SK-N-SH treated with all-trans-retinoic acid at 6 μM for 48 hours (cell line): ENCODE measurements around the gene SLK.

ENCODE experiments used
- ATAC-seq: fragments of 200-7000 bp; cut with Tn5 transposase; 3 replicates; pipeline ENCODE4 v1.9.1; 2020; ENCODE audit warnings: mild to moderate bottlenecking, moderate library complexity
- BACH2 ChIP-seq: fragments of 250-450 bp; sonication (Bioruptor Pico); IDR thresholded peaks from 2 replicates; pipeline ENCODE4 v1.9.0; 2021; ENCODE audit warnings: mild to moderate bottlenecking, borderline replicate concordance
- CSDC2 ChIP-seq: fragments of 250-450 bp; sonication (Bioruptor Pico); IDR thresholded peaks from 2 replicates; pipeline ENCODE4 v1.5.0; 2020; ENCODE audit warnings: mild to moderate bottlenecking, moderate library complexity
- GLIS3 ChIP-seq: fragments of 250-450 bp; sonication (Bioruptor Pico); IDR thresholded peaks from 2 replicates; pipeline ENCODE4 v1.5.0; 2020; ENCODE audit warnings: mild to moderate bottlenecking, moderate library complexity
- ISL1 ChIP-seq: fragments of 250-450 bp; sonication (Bioruptor Pico); IDR thresholded peaks from 2 replicates; pipeline ENCODE4 v2.1.2; 2022; ENCODE audit warnings: mild to moderate bottlenecking, moderate library complexity
- POU6F1 ChIP-seq: fragments of 250-450 bp; sonication (Bioruptor Pico); IDR thresholded peaks from 2 replicates; pipeline ENCODE4 v1.8.0; 2021; ENCODE audit warnings: low read depth, mild to moderate bottlenecking, moderate library complexity, borderline replicate concordance
- RARB ChIP-seq: fragments of 250-450 bp; sonication (Bioruptor Pico); IDR thresholded peaks from 2 replicates; pipeline ENCODE4 v1.8.0; 2021; ENCODE audit warnings: mild to moderate bottlenecking, moderate library complexity
- TCF4 ChIP-seq: fragments of 250-450 bp; sonication (Bioruptor Pico); IDR thresholded peaks from 2 replicates; pipeline ENCODE4 v1.8.0; 2021; ENCODE audit warnings: mild to moderate bottlenecking, moderate library complexity, borderline replicate concordance
- TOX ChIP-seq: fragments of 250-450 bp; sonication (Bioruptor Pico); IDR thresholded peaks from 2 replicates; pipeline ENCODE4 v1.8.0; 2021; ENCODE audit warnings: mild to moderate bottlenecking, moderate library complexity, borderline replicate concordance
- TSHZ2 ChIP-seq: fragments of 250-450 bp; sonication (Bioruptor Pico); IDR thresholded peaks from 2 replicates; pipeline ENCODE4 v1.5.0; 2020; ENCODE audit warnings: mild to moderate bottlenecking, moderate library complexity
- ZFP3 ChIP-seq: fragments of 250-450 bp; sonication (Bioruptor Pico); IDR thresholded peaks from 2 replicates; pipeline ENCODE4 v1.5.0; 2020; ENCODE audit warnings: mild to moderate bottlenecking, moderate library complexity
- ZNF8 ChIP-seq: fragments of 450-650 bp; formaldehyde crosslinking; IDR thresholded peaks from 2 replicates; pipeline ENCODE4 v1.5.0; 2020; ENCODE audit warnings: mild to moderate bottlenecking, moderate library complexity
- TF ChIP-seq, protein P1 (sequence below): fragments of 250-450 bp; sonication (Bioruptor Pico); IDR thresholded peaks from 2 replicates; pipeline ENCODE4 v1.8.0; 2020; ENCODE audit warnings: mild to moderate bottlenecking, moderate library complexity, borderline replicate concordance
- TF ChIP-seq, protein P2 (sequence below): fragments of 250-450 bp; sonication (Bioruptor Pico); IDR thresholded peaks from 2 replicates; pipeline ENCODE4 v1.5.1; 2021; ENCODE audit warnings: mild to moderate bottlenecking, moderate library complexity

SLK gene

DNA sequence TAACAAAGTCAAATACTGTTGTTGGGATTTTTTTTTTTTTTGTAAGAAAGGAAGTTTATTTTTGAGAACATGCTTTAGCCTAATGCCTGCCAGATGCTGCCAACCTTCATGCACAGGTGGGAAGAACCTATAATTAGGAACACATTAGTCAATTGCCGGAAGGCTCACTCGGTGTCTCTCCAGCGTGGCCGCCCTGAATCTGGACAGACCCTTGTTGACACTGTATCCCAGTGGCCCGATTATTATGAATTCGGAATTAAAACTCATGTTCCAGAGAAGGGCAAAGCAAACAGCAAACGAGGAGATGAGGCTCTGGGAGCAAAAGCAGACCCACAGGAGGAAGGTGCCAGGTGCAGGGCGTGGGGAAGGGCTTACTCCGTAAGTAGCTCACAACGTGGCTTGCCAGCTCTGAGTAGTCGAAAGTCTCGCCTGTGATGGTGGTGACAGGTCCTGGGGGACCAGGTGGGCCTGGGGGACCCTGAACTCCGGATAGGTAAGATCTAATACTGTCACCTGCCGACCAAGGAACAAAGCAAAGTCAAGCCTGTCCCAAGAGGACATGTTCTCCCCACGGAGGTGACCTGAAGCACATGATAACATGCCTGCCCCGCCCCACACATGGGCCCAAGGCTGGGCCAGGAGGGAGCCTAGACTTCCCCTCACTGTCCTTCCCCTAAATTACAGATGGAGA lies 70.5 kb downstream of the SLK start (continued):
- TF ChIP-seq BACH2 (CRISPR knock-in tag): no peak
- TF ChIP-seq ZFP3: no peak
- no peak for TF ChIP-seq CSDC2 (CRISPR knock-in tag)

DNA sequence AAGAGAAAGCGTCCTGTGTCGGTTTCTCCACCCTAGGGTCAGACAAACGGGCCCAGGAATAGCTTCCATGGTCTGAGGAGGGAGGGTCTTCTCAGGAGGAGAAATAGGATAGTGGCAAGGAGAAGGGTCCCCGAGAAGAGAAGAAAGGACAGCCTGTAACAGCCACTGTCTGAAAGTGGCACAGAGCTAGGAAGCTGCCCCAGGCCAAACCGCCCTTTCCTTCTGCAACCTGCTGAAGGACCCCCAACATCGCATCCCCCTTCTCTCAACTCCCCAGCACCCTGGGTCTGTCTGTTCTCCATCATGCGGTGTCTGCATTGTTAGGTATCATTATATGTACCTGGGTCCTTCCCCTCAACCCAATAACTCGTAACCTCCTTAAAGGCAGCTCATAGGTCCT lies 71.6 kb downstream of the SLK start:
- TF ChIP-seq ZNF8 (CRISPR knock-in tag) (no peak), ISL1 (no peak), CSDC2 (CRISPR knock-in tag) (no peak), RARB (no peak), ZFP3 (no peak), GLIS3 (no peak), TSHZ2 (CRISPR knock-in tag) (no peak), POU6F1 (no peak)
- TF ChIP-seq, protein P1, sequence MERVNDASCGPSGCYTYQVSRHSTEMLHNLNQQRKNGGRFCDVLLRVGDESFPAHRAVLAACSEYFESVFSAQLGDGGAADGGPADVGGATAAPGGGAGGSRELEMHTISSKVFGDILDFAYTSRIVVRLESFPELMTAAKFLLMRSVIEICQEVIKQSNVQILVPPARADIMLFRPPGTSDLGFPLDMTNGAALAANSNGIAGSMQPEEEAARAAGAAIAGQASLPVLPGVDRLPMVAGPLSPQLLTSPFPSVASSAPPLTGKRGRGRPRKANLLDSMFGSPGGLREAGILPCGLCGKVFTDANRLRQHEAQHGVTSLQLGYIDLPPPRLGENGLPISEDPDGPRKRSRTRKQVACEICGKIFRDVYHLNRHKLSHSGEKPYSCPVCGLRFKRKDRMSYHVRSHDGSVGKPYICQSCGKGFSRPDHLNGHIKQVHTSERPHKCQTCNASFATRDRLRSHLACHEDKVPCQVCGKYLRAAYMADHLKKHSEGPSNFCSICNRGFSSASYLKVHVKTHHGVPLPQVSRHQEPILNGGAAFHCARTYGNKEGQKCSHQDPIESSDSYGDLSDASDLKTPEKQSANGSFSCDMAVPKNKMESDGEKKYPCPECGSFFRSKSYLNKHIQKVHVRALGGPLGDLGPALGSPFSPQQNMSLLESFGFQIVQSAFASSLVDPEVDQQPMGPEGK (CRISPR knock-in tag): no peak
- TF ChIP-seq, protein P2, sequence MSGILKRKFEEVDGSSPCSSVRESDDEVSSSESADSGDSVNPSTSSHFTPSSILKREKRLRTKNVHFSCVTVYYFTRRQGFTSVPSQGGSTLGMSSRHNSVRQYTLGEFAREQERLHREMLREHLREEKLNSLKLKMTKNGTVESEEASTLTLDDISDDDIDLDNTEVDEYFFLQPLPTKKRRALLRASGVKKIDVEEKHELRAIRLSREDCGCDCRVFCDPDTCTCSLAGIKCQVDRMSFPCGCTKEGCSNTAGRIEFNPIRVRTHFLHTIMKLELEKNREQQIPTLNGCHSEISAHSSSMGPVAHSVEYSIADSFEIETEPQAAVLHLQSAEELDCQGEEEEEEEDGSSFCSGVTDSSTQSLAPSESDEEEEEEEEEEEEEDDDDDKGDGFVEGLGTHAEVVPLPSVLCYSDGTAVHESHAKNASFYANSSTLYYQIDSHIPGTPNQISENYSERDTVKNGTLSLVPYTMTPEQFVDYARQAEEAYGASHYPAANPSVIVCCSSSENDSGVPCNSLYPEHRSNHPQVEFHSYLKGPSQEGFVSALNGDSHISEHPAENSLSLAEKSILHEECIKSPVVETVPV (CRISPR knock-in tag): no peak
- ATAC-seq: no peak

GRCh38 chr10:104038958-104039752 lies 72.2 kb downstream of the SLK start:
- no peak for ATAC-seq
- TF ChIP-seq TOX (CRISPR knock-in tag): no peak
- TF ChIP-seq GLIS3: no peak
- TF ChIP-seq ZFP3: no peak
- no peak for TF ChIP-seq BACH2 (CRISPR knock-in tag)
- TF ChIP-seq POU6F1: no peak
- no peak for TF ChIP-seq ISL1
- TF ChIP-seq TCF4: no peak
- no peak for TF ChIP-seq CSDC2 (CRISPR knock-in tag)

- no peak for ATAC-seq
- no peak for TF ChIP-seq TSHZ2 (CRISPR knock-in tag)
Observed at GRCh38 chr10:104040382-104040781, 73.4 kb downstream of the SLK start.
